HG02981 (cell line): ENCODE results near the gene NKG7.
"Not testable (repeated sequence)": the region's sequence is repeated elsewhere in the genome, so short reads cannot be mapped to it uniquely, and the experiment has no call there.

Experiments
- ATAC-seq: cut with Tn5 transposase; IDR thresholded peaks from one replicate; pipeline ENCODE4 v1.9.1; 2021; ENCODE audit warnings: mild to moderate bottlenecking, moderate library complexity; ENCODE audit not compliant: unreplicated experiment

Gene NKG7, protein sequence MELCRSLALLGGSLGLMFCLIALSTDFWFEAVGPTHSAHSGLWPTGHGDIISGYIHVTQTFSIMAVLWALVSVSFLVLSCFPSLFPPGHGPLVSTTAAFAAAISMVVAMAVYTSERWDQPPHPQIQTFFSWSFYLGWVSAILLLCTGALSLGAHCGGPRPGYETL

DNA sequence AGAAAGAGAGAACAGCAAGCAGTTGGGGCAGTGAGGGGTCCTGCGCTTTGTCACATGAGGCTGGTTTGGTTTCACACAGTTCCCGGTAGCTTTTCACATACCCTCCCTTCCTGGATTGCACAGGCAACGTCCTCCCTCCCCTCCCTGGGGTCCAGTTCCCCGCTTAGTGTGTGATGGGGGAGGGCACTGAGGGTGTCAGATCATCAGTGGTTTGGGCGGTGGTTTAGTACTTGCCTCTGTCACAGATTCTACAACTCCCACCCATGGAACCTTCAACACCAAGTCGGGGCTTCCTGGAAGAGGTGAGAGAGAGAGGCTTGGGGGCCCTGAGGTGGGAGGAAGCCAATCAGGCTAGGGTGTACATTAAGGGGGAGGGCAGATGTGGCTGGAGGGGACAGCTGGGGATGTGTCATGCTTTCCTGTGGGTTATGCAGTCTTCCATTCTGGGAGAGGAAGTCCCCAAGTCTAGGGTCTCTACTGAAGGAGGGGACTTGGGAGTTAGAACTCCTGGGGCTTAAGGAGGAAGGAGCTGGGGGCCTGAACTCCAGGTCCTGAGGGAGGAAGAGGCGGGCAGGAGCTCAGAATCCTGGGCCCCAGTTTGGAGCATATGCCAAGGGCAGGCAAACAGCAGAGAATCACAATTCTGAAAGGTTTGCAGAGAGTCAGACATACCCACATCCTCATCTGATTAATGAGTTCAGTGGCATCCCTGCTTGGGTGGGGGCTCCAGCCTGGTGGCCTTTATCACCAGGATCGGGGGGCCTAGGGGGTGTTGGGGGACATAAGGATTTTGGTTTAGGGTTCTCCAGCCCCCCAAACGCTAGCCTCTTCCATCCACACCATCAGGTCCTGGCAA, at the start of gene NKG7:
Gene NKG7, minus strand, starts transcription at position 6 of the 856 bp plus-strand sequence. CDS start 119 bp downstream, outside the sequence.
- peak; percentile 39 for ATAC-seq

DNA sequence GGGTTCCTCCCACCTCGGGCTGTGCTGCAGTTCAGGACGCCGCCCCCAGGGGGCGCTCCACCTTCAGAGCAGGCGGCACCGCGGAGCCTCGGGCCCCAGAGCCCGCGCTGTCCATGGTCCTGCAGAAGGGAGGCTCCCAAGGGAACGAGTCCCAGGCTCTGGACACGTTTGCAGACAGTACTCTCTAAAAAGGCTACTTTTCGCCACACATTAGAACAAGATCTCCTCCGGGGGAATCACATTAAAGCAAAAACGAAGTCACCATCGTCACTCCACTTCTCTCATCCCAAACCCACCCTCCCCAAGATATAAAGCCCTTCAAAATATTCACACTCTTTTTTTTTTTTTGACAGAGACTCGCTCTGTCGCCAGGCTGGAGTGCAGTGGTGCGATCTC, 49.6 kb upstream of the NKG7 start:
- no peak for ATAC-seq

DNA sequence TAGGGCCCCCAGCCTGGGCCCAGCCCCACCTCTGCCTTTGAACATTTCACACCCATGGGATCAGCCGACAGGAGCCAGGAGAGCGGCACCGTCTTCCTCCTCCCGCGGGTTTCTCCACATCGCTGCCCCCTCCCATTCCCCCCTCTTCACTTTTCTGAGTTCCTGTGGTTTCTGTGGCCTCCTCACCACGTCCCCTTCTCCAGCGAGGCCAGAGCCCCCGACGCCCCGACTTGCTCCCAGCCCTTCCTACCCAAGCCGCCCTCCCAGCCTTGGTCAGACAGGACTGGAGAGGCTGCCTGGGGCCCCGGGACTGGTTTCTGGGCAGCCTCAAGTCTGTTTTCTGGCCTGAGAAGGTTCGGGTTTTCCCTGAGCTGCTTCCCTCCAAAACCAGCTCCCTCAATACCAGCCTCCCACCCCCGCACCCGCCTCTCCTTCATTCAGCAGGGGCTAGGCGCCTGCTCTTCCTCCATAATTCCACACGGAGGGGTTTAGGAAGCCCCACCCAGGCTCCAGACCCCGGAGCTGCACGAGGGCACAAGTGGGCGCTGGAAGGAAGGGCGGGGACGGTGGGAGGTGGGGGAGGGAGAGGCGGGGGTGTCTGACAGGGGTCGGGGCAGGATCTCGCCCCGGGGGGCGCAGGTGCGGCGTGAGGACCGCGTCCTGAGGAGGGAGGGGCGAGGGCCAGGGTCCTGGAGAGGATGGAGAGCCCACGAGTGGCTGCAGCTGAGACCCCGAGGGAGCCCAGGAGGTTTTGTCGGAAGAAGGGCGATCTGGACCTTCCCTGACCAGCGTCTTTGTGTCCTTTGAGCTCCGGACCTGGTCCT, 49.0 kb upstream of the NKG7 start:
- no peak for ATAC-seq

DNA sequence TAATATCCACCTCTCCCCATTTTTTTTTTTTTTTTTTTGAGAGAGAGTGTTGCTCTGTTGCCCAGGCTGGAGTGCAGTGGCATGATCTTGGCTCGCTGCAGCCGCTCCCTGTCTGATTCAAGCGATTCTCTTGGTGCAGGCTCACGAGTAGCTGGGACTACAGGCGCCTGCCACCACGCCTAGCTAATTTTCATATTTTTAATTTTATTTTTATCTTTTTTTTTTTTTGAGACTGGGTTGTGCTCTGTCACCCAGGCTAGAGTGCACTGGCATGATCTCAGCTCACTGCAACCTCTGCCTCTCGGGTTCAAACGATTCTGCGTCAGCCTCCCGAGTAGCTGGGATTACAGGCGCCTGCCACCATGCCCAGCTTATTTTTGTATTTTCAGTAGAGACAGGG, 48.1 kb upstream of the NKG7 start:
- ATAC-seq, result not testable (repeated sequence)

DNA sequence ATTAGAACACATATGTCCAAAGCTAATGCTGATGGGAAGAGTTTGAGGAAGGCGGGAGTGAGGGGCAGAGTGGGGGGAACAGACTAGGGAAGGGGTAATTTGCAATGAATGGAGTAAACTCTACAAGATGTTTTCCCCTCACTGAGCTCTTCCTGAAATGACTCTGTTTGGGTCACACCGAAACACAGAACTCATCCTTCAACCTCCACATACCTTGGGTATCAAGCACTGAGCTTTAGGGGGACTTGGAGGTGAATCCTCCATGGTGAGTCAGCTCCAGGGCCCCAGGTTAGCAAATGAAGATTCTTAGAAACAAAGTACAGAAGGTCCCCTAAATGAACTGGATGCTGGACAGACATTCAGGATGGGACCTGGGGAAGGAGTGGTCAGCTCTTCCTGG, 46.3 kb upstream of the NKG7 start:
- no peak for ATAC-seq

DNA sequence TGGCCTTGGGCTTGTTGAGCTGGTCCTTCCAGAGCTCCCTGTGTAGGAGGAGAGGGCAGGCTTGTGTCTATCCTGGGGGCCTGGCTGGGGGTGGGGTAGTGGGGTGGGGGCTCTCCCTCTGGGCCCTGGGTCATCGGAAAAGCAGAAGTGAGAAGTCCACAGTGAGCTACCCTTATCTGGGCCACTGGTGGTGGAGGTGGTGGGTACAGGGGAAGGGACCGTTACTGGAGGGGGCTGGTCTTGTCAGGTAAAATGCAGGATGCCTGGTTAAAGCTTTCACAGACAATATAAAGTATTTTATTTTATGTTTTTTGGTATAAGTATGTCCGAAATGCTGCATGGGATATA, 45.3 kb upstream of the NKG7 start:
- peak; percentile 27 for ATAC-seq

DNA sequence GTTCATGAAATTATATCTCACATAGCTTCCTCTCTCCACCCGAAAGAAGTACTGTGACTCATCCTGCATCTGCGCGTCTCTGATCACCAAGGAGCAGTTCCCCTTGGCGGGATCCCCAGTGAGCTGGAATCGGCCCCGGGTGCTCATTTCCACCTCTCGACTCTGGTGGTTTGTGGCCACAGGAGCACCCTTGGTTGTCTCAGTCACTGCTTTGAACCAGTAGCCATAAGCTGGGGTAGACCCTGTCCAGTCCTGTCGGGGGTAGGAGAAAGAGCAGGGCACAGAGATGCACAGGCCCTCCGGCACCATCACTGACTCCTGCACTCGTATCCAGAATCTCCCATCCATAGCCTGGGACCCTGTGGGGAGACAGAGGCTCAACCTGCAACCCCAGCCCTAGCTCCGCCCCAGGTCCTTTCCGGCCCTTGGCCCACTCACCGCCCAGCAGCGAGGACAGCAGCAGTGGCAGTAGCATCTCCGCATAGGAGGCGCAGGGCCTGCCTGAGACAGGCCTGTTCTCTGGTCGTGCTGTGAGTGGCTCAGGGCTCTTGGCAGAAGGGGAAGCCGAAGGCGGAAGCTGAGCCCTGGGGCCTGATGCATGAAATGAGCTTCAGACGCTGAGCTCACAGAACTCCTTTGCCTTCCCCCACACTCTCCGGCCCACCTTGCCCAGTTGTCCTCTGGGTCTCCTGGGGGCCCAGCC, 44.8 kb upstream of the NKG7 start, which contains the start of gene SIGLEC10:
Gene SIGLEC10, minus strand, starts transcription at position 536 of the 703 bp plus-strand sequence. Its CDS starts 61 bp downstream, at position 475.
- peak; percentile 58 for ATAC-seq

DNA sequence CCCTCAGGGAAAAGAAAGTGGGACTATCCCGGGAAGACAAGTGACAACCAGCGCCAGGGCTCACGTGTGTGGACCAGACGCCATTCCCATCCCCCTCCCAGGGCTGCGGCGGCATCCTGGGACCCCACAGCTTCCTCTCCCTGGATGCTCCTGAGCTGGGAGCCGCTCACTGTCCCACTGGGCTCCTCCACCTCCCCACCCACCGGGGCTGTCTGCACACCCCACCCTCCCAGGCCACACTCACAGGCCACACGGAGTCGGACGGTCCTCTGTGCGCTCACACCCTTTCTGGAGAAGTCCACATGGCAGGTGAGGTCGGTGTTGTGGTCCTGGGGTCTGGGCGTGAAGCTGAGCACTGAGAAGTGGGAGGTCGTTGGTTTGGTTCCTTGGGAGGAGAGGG, 44.0 kb upstream of the NKG7 start:
- ATAC-seq, result not testable (repeated sequence)

DNA sequence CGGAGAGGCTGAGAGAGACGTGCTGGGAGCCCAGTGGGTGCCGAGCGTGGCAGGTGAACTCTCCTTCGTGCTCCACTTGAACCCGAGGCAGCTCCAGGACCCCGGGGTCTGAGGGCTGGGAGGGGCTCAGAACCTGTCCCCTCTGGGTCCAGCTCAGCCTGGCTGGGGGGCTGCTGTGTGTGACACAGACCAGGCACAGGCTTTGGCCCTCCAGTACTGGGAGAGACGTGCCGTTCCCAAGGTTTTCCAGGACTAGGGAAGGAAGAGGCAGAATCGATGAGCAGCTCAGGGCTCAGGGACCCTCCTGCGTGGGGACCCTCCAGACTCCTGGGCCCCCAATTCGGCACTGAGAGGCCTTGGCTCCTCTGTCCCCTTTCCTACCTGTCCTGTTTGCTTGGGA, 42.7 kb upstream of the NKG7 start:
- ATAC-seq, result no peak

DNA sequence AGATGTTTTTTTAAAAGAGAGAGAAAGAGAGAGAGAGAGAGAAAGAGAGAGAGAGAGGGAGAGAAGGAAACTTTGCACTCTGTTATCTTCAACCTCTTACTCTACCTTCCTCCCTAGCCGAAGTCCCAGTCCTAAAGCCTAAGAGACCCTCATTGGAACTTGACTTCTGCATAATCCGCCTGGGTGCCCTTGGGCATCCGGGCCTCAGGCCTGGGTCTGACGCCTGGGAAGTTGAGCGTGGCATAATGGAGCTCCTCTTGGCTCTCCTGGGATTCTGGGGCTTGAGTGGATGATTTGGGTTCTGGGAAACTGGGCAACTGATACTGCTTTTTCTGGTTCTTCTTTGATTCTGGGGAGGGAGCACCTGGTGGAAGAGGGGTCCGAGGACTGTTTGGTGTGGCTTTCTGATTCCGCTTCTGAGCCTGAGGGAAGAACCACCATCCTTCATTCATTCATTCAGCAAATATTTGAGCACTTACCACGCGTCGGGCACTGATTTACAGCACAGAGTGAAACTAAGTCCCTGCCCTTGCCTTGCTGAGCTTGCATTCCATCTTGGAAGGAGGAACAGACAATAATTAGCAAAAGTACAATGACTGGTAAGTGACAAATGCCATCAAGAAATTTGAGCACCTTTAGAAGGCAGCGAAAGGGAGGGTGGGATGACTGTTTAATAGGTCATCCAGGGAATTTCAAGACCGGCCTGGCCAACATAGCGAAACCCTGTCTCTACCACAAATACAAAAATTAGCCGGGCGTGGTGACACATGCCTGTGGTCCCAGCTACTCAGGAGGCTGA, 38.7 kb upstream of the NKG7 start:
- ATAC-seq, result no peak

DNA sequence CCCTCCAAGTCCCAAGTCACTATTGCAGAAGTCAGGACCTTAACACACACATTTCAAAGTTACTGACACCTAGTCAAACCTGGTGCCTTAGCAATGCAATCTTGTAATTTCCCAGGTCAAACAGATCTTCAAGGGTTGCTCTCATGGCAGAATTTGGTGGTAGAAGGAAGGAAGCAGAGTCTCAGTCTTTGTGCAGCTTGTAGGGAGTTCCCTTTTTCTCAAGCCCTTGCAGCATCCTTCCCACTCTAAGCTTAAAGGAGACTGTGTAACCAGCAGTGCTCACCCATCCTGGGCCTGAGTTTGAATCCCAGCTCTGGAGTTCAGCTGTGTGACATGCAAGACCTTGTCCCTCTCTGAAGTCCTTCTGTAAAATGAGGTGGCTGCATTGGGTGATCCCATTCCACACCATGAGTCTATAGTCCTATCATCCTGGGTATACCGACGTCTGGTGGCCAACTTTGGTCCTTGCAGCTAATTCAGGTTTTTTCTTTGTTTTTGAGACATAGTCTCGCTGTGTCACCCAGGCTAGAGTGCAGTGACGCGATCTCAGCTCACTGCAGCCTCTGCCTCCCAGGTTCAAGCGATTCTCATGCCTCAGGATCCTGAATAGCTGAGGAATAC, 35.2 kb upstream of the NKG7 start:
- ATAC-seq, result no peak

DNA sequence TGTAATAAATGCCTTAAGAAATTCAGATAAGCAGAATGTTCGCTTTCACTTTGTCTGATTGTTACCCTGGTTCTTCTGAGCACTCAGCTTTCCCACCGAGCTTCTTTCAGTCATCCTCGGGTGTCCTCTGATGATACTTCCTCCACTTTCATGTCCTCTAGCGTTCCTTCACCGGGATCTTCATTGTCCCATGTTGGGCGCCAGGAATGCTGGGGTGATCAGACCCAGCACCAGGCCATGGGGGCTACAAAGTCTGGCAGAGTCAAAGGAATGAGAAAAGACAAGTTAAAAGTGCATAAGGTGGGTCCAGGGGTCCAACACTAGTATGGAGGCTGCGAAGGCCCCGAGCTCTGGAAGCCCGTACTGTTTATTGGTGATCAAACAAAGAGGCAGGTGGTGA, 29.7 kb upstream of the NKG7 start:
- no peak for ATAC-seq

DNA sequence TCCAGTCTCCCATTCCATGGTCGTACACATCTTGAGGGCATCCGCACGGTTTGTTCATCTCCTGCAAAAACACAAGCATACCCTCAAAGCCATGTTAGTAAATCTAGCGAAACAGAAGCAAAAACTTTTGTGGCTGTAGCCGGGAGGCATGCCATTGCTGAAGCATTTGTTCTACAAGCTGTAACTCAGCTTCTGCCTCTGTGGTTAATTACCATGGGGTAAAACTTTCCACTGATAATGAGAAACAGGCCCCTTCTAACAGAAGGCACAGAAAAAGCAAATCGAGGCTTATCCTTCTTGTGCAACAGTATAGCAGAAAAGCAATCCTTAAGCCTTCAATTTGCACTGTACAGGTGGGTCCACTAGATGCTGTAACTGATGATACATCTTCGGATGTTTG, 27.5 kb upstream of the NKG7 start:
- ATAC-seq, result not testable (repeated sequence)

DNA sequence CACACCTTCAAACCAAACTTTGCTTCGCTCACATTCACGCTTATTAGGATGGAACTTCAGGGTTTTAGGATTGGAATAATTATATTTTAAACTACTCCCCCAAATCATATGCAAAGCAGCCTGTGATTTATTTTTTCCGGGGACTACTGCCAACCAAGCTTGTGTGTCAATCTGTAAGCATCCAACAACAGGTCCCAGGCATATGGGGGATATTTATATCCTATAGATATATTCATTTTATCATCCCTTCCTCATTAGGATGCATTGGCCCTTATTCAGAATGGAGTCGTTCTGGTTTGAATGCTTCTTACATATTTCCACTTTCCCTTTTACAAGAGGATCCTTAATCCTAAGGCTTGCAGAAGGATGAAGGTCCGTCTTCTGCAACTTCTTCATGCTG, 26.8 kb upstream of the NKG7 start:
- ATAC-seq, result no peak

DNA sequence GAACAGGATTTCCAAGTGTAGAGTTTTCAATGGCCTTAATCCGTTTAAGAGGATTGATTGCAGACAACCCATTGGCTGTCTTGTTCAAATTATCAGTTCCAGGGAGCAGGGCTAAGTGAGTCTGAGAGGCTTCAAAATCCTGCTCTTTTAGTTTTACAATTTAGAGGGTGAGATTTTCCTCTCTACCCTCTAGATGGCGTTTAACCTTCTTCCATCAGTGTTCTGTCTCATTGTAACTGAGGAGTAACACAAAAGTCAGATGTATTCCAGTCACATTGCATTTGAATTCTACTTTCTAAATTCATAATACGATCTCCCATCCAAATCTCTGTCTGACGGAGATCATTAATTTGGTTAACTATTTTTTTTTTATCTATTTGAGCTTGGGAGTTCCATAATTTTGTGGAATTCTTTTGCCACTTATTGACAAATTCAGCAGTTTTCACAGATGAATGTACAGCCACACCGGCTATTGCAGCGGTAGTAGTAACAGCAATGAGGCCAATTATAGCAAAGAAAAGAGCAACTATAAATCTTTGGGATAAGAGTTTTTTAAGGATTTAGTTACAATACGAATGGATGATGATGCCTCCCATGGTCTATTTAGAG, 25.7 kb upstream of the NKG7 start:
- no peak for ATAC-seq

DNA sequence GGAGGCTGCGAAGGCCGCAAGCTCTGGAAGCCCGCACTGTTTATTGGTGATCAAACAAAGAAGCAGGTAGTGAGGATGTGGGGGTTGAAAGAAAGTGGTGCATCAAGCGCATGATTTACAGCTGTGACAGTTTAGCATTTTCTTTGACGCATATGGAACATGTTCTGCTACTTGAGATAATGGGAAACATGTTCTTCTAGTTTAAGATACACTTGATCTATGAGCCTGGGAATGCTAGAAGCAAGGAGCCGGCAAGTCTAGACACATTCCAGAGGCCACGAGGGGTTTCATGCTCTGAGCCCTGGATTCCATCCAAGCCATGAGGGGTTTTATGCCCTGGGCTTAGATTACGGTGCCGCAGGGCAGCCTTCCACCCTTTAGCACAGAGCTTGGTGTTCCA, 25.0 kb upstream of the NKG7 start:
- ATAC-seq, result not testable (repeated sequence)

DNA sequence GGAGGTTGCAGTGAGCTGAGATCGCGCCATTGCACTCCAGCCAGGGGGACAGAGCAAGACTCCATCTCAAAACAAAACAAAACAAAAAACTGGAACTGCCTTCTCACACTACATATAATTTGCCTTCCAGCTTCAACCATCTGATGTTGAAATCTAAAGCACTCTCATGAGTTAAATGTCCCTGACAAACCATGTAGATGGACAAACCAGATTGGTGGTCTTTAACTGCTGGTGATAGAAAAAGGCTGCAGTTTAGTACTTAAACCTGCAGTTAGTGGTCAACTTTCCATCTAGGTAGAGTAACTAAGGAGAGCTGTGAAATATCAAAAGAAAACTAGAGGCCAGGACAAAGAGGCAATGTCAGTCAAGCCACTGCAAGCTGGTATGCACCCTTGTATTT, 23.7 kb upstream of the NKG7 start:
- no peak for ATAC-seq

DNA sequence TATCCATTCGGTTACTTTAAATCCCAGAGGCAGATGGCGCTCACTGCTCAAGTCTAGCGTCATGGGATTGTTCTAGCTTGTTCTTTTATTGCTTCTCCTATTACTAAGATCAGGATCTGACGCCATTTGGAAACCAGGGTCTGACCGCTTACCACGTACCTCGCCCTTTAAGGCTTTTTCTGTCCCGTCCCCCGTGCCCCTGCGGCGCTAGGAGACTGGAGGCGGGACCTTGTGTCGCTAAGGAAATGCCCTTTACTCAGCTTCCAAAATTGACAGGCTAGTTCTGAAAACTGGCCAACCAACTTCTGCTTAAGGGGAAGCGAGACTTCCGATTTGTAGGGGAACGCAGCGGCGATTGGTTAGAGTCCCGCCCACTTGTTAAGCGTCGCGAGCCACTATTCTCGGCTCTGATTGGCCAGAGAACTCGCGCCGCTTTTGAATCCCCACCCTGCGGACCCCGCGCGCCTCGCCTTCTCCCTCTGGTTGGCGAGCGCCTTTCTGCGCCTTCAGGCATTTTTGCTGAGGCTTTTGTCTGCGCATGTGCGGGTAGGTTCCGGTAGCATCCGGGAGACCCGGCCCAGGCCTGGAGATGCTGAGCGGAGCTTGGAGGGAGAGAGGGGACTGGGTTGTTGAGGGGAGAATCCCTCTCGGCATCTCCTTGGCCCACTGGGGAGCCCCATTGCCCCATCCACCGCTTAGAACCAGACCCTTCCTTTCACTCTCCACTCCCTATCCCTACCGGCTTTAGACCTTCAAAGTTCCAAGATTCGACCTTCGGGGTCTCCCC, 21.8 kb upstream of the NKG7 start:
- ATAC-seq, result peak; percentile 82

DNA sequence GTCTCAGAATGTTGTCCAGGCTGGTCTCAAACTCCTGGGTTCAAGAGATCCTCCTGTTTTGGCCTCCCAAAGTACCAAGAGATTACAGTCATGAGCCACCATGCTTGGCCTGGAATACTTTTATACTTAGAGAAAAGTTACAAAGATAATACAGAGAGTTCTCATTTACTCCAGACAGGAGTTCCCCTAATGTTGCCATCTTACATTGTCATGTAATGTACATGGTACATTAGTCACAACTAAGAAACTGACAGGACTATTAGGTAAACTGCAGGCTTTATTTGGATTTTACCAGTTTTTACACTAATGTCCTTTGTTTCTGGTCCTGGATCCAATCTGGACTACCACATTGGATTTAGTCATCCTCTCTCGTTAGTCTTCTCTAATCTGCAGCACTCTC, 20.2 kb upstream of the NKG7 start:
- no peak for ATAC-seq
